CD4-positive, alpha-beta memory T cell (primary cell): ENCODE data around the gene DLX2. TPM values are rescaled to one million over a fixed set of nuclear protein-coding genes. Genes with fewer than 3 reads are reported as not detected.
A peak's percentile ranks its signal among the peaks of the same experiment; 100 is the strongest.

Experiments used
- CTCF ChIA-PET: fragments of 350-600 bp; sonication (Branson Sonifier 250); formaldehyde crosslinking; loops from one replicate; lab custom pipeline; 2021; ENCODE audit warnings: inconsistent platforms; ENCODE audit not compliant: partially characterized antibody; lab: Charles Lee
- POLR2A ChIA-PET: fragments of 350-600 bp; sonication (Branson Sonifier 250); formaldehyde crosslinking; loops from one replicate; lab custom pipeline; 2021; ENCODE audit not compliant: partially characterized antibody; lab: Charles Lee
- DNase-seq, 5 donors: peaks; one replicate each; pipeline versions ENCODE4 v3.0.0 to v3.0.0-alpha.2; 2020 to 2022; ENCODE audit warnings: mixed read lengths in 1 of 5
- H3K27ac ChIP-seq: one replicate; pipeline ENCODE4 v1.7.0; 2013; ENCODE audit warnings: low read depth, low read length
- H3K27me3 ChIP-seq: 2 replicates; pipeline ENCODE4 v1.7.0; 2013; ENCODE audit warnings: mild to moderate bottlenecking, low read length, moderate library complexity; ENCODE audit not compliant: insufficient read depth
- H3K36me3 ChIP-seq: 2 replicates; pipeline ENCODE4 v1.7.0; 2013; ENCODE audit warnings: mild to moderate bottlenecking, low read length, moderate library complexity; ENCODE audit not compliant: insufficient read depth
- H3K4me1 ChIP-seq: 2 replicates; pipeline ENCODE4 v1.7.0; 2013; ENCODE audit warnings: mild to moderate bottlenecking, low read length, moderate library complexity; ENCODE audit not compliant: insufficient read depth
- H3K4me3 ChIP-seq, 2 donors: one replicate each; pipeline ENCODE4 v1.7.0; 2013; ENCODE audit warnings: low read length in 2 of 2, mild to moderate bottlenecking in 1 of 2
- H3K9me3 ChIP-seq, 2 donors: one replicate each; pipeline ENCODE4 v1.7.0; 2013; ENCODE audit warnings: low read length in 2 of 2, control low read depth in 1 of 2; ENCODE audit not compliant: control insufficient read depth in 1 of 2
- H3K27ac Mint-ChIP-seq, 7 donors: one replicate each; pipeline ENCODE4 v1.8.0; 2020 to 2021; ENCODE audit warnings: mixed read lengths in 7 of 7, mild to moderate bottlenecking in 6 of 7, inconsistent platforms in 3 of 7, moderate library complexity in 3 of 7
- H3K27me3 Mint-ChIP-seq, 2 donors: one replicate each; pipeline ENCODE4 v1.8.0; 2020 to 2021; ENCODE audit warnings: mixed read lengths in 2 of 2
- H3K36me3 Mint-ChIP-seq, 2 donors: one replicate each; pipeline ENCODE4 v1.8.0; 2020 to 2021; ENCODE audit warnings: mixed read lengths in 2 of 2, inconsistent platforms in 1 of 2, mild to moderate bottlenecking in 1 of 2
- H3K4me1 Mint-ChIP-seq, 4 donors: one replicate each; pipeline ENCODE4 v1.8.0; 2020 to 2021; ENCODE audit warnings: mixed read lengths in 4 of 4, mild to moderate bottlenecking in 1 of 4
- H3K4me3 Mint-ChIP-seq, 8 donors: one replicate each; pipeline ENCODE4 v1.8.0; 2020 to 2021; ENCODE audit warnings: mixed read lengths in 8 of 8, mild to moderate bottlenecking in 7 of 8, moderate library complexity in 6 of 8, inconsistent platforms in 3 of 8
- H3K9me3 Mint-ChIP-seq, 8 donors: one replicate each; pipeline ENCODE4 v1.8.0; 2020 to 2021; ENCODE audit warnings: mixed read lengths in 8 of 8, mild to moderate bottlenecking in 5 of 8, inconsistent platforms in 3 of 8, moderate library complexity in 1 of 8
- intact Hi-C: fragments of 100-400 bp; cut with micrococcal nuclease; formaldehyde crosslinking; loops from one replicate; pipeline ENCODE4 v1.15.1; 2023
- polyA plus RNA-seq, 2 donors: library from polyadenylated mRNA; unstranded; fragments of 300-500 nt; fragmentation: Illumina TruSeq; gene quantifications; one replicate each; pipeline ENCODE4 v1.2.3, GENCODE V29; 2021
- total RNA-seq, 2 experiments: library from RNA; stranded (reverse); gene quantifications; one replicate each; pipeline ENCODE4 v1.2.3, GENCODE V29; 2021

The DLX2 gene
- total and polyA plus RNA-seq, 4 experiments from 2014 or later = not detected

DNA sequence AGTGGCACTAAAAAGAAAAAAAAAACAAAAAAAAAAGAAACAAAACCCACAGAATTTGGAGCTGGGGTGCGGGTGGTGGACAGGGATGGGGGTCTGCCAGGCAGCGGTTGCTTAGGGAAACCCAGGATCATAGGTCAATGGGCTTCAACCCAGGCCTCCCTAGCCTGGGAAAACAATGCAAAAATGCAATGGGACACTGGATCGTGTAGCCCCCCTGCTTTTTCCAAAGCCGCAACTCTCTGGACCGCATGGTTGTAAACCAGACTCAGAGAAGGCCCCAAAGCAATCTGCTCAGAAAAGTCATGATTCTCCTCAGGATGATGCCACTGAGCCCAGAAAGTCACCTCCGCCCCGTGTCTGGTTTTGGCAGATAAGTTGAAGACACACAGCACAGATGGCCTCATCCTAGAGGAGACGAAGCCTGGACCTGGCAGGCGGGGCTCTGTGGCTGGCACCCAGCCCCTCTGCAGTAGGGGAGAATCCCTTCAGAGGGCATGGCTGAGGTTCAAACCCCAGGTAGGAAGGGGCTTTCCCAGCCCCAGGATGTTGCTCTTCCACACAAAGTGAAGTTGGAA lies 5.1 kb downstream of the DLX2 start:
- H3K4me3 ChIP-seq = no peak overlapping the region
- H3K4me1 Mint-ChIP-seq = peaks cover 28 to 71% (median 48%) of the 10 kb centered on the region in 4 donors
- peak in 1 of 5 donors; percentile 40 for DNase-seq
- peaks cover 93% of the 10 kb centered on the region for H3K4me1 ChIP-seq
- ChIA-PET POLR2A (interaction anchor here (13.6 kb wide), 1 partner anchor 10 kb away, joined by 186 read pairs; the partner anchor contains the start of gene DLX1), CTCF (no interaction called here)
- H3K36me3 ChIP-seq = no peaks in the 10 kb centered on the region
- peaks cover 95% of the 10 kb centered on the region for H3K27me3 ChIP-seq
- H3K9me3 Mint-ChIP-seq = peaks cover 0 to 26% (median 4%) of the 10 kb centered on the region in 8 donors
- no peaks in the 10 kb centered on the region for H3K9me3 ChIP-seq
- peak overlapping the region in 2 of 7 donors; percentile 57 to 88 for H3K27ac Mint-ChIP-seq
- no peak overlapping the region for H3K27ac ChIP-seq
- H3K27me3 Mint-ChIP-seq = peaks cover 57 to 58% of the 10 kb centered on the region in 2 donors
- intact Hi-C loops = loop anchor here (5.0 kb wide), 1 partner anchor 1170 kb away; the partner anchor contains the start of gene GORASP2
- H3K4me3 Mint-ChIP-seq = peak overlapping the region in 2 of 8 donors; percentile 24 to 73
- peaks cover 0 to 2% of the 10 kb centered on the region in 2 donors for H3K36me3 Mint-ChIP-seq

GRCh38 chr2:172096626-172097547 lies 5.8 kb downstream of the DLX2 start:
- Mint-ChIP-seq H3K27me3 (peaks cover 55 to 58% of the 10 kb centered on the region in 2 donors), H3K36me3 (no peaks in the 10 kb centered on the region), H3K9me3 (peaks cover 0 to 27% (median 4%) of the 10 kb centered on the region in 8 donors), H3K27ac (peak overlapping the region in 2 of 7 donors; percentile 81 to 88), H3K4me3 (peak overlapping the region in 7 of 8 donors; percentile 51 to 83 (median 73)), H3K4me1 (peaks cover 26 to 66% (median 42%) of the 10 kb centered on the region in 4 donors)
- peak in 2 of 5 donors; percentile 37 for DNase-seq
- ChIA-PET CTCF (interaction anchor here (1.0 kb wide), 1 partner anchor 10 kb away, joined by 4 read pairs; no protein-coding TSS in a partner anchor), POLR2A (interaction anchor here (13.6 kb wide), 1 partner anchor 9 kb away, joined by 186 read pairs; the partner anchor contains the start of gene DLX1)
- intact Hi-C loops = loop anchor here (5.0 kb wide), 1 partner anchor 1170 kb away; the partner anchor contains the start of gene GORASP2
- no peaks in the 10 kb centered on the region for H3K36me3 ChIP-seq
- no peak overlapping the region for H3K27ac ChIP-seq
- H3K4me1 ChIP-seq = peaks cover 86% of the 10 kb centered on the region
- H3K4me3 ChIP-seq = peak overlapping the region in 1 of 2 donors; percentile 39
- peaks cover 97% of the 10 kb centered on the region for H3K27me3 ChIP-seq
- no peaks in the 10 kb centered on the region for H3K9me3 ChIP-seq

- Mint-ChIP-seq H3K9me3 (peaks cover 0 to 29% (median 4%) of the 10 kb centered on the region in 8 donors), H3K27ac (peak overlapping the region in 5 of 7 donors; percentile 12 to 93 (median 68)), H3K4me3 (peak overlapping the region in 7 of 8 donors; percentile 82 to 90 (median 87)), H3K4me1 (peaks cover 23 to 62% (median 36%) of the 10 kb centered on the region in 4 donors), H3K27me3 (peaks cover 56% of the 10 kb centered on the region in 2 donors), H3K36me3 (no peaks in the 10 kb centered on the region)
- Histone ChIP-seq H3K4me1 (peaks cover 78% of the 10 kb centered on the region), H3K27ac (no peak overlapping the region), H3K9me3 (no peaks in the 10 kb centered on the region), H3K27me3 (peaks cover 97% of the 10 kb centered on the region), H3K4me3 (peak overlapping the region in 1 of 2 donors; percentile 8), H3K36me3 (no peaks in the 10 kb centered on the region)
- ChIA-PET POLR2A (interaction anchor here (1.3 to 13.6 kb wide), 2 partner anchors 8 to 9 kb away, joined by 3 to 186 read pairs; partner anchors contain the start of gene DLX1), CTCF (interaction anchor here (1.0 to 1.7 kb wide), 2 partner anchors 9 to 11 kb away, joined by 4 to 6 read pairs; no protein-coding TSS in a partner anchor)
- DNase-seq = peak in 1 of 5 donors; percentile 24
- intact Hi-C loops = loop anchor here (1.0 to 5.0 kb wide), 2 partner anchors 10 to 1169 kb away; partner anchors contain the start of gene GORASP2
Measured at GRCh38 chr2:172095905-172096625, 6.6 kb downstream of the DLX2 start.

DNA sequence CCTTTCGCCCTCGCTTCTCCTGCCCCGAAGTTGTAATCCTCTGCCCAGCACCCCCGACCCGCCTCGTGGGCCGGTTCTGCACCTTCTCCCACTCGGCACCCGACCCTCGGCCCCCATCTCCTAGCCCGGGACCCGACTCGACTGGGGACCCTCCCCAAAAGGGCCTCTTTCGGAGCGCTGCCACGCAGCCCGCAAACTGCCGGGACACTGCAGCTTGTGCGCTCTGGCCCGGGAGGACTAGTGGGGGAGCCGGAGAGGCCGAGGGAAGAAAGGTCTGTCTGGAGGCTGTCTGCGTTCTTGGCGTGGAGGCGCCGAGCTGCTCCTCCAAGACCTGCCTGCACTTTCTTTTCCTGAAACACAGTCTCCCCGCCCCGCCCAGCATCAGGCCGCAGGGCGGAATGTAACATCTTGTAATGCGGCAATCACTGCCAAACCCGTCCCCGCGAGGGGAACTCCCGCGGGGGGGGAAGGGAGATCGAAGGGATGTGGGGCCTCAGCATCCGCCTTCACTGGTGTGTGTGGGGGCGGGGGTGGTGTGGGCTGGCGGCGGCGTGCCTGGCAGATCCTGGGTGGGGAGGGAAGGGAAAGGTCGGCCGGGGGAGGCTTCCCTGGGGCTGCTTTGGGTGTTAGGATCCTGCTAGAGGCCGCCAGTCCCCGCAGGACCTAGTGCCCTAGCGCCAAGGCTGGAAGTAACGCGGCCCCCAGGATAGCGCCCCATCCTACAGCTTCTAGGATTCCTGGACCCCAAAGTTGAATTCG lies 7.4 kb downstream of the DLX2 start:
- Histone ChIP-seq H3K9me3 (no peaks in the 10 kb centered on the region), H3K4me3 (peak overlapping the region in 1 of 2 donors; percentile 50), H3K27me3 (peaks cover 97% of the 10 kb centered on the region), H3K4me1 (peaks cover 71% of the 10 kb centered on the region), H3K27ac (no peak overlapping the region), H3K36me3 (no peaks in the 10 kb centered on the region)
- H3K27me3 Mint-ChIP-seq = peaks cover 55 to 57% of the 10 kb centered on the region in 2 donors
- H3K4me3 Mint-ChIP-seq = peak overlapping the region; percentile 82 to 90 (median 87)
- intact Hi-C loops = loop anchor here (1.0 to 5.0 kb wide), 2 partner anchors 9 to 1168 kb away; partner anchors contain the start of gene GORASP2
- no peaks in the 10 kb centered on the region for H3K36me3 Mint-ChIP-seq
- CTCF ChIA-PET = interaction anchor here (1.0 to 1.7 kb wide), 2 partner anchors 9 to 11 kb away, joined by 4 to 6 read pairs; no protein-coding TSS in a partner anchor
- POLR2A ChIA-PET = interaction anchor here (1.0 to 13.6 kb wide), 3 partner anchors 8 to 367 kb away, joined by 3 to 186 read pairs (median 5); partner anchors contain the start of gene DLX1
- H3K4me1 Mint-ChIP-seq = peaks cover 21 to 62% (median 32%) of the 10 kb centered on the region in 4 donors
- peak; percentile 80 to 88 (median 83) for DNase-seq
- peaks cover 0 to 24% (median 4%) of the 10 kb centered on the region in 8 donors for H3K9me3 Mint-ChIP-seq
- H3K27ac Mint-ChIP-seq = peak overlapping the region; percentile 29 to 93 (median 88)

- Mint-ChIP-seq H3K9me3 (peaks cover 0 to 24% (median 4%) of the 10 kb centered on the region in 8 donors), H3K36me3 (no peaks in the 10 kb centered on the region), H3K4me3 (peak overlapping the region in 7 of 8 donors; percentile 61 to 90 (median 87)), H3K4me1 (peaks cover 21 to 70% (median 33%) of the 10 kb centered on the region in 4 donors), H3K27ac (peak overlapping the region in 2 of 7 donors; percentile 41 to 99), H3K27me3 (peaks cover 61 to 63% of the 10 kb centered on the region in 2 donors)
- Histone ChIP-seq H3K9me3 (no peaks in the 10 kb centered on the region), H3K4me3 (peak overlapping the region in 1 of 2 donors; percentile 50), H3K27ac (no peak overlapping the region), H3K27me3 (peaks cover 97% of the 10 kb centered on the region), H3K36me3 (no peaks in the 10 kb centered on the region), H3K4me1 (peaks cover 65% of the 10 kb centered on the region)
- CTCF ChIA-PET = interaction anchor here (1.7 kb wide), 1 partner anchor 10 kb away, joined by 6 read pairs; no protein-coding TSS in a partner anchor
- peak in 2 of 5 donors; percentile 14 to 31 for DNase-seq
- intact Hi-C loops = loop anchor here (1.0 to 5.0 kb wide), 3 partner anchors 8 to 1167 kb away; partner anchors contain the start of genes DLX2 and GORASP2
- POLR2A ChIA-PET = interaction anchor here (1.0 to 14.0 kb wide), 4 partner anchors 7 to 368 kb away, joined by 3 to 186 read pairs (median 96); partner anchors contain the start of genes DLX1 and DLX2
Measured at GRCh38 chr2:172094294-172095145, 8.2 kb downstream of the DLX2 start.
